Progenitor cell of endocrine pancreas (in vitro differentiated cells): ENCODE measurements around the gene NUBP2. TPM values are rescaled to one million over a fixed set of nuclear protein-coding genes. Genes with fewer than 3 reads are reported as not detected.

Source experiments
- DNase-seq: peaks from one replicate; pipeline ENCODE4 v3.0.0; 2021; ENCODE audit warnings: low spot score; ENCODE audit not compliant: unreplicated experiment
- H3K27ac Mint-ChIP-seq: 2 replicates; pipeline ENCODE4 v1.8.0; 2021; ENCODE audit warnings: mild to moderate bottlenecking, moderate library complexity, mixed read lengths
- H3K27me3 Mint-ChIP-seq: 2 replicates; pipeline ENCODE4 v1.8.0; 2021; ENCODE audit warnings: mixed read lengths
- H3K36me3 Mint-ChIP-seq: 2 replicates; pipeline ENCODE4 v1.8.0; 2022; ENCODE audit warnings: mixed read lengths; ENCODE audit not compliant: insufficient read depth
- H3K4me1 Mint-ChIP-seq: 2 replicates; pipeline ENCODE4 v1.8.0; 2021; ENCODE audit warnings: low read depth, mixed read lengths
- H3K4me3 Mint-ChIP-seq: 2 replicates; pipeline ENCODE4 v1.8.0; 2021; ENCODE audit warnings: low read depth, mild to moderate bottlenecking, moderate library complexity, mixed read lengths
- H3K9me3 Mint-ChIP-seq: 2 replicates; pipeline ENCODE4 v1.8.0; 2021; ENCODE audit warnings: low read depth, mixed read lengths
- CTCF ChIP-seq: fragments of 200-600 bp; sonication (generic); IDR thresholded peaks from one replicate; pipeline ENCODE4 v1.5.0; 2021; ENCODE audit warnings: antibody characterized with exemption, mild to moderate bottlenecking; ENCODE audit not compliant: unreplicated experiment
- total RNA-seq: library from RNA; stranded (reverse); gene quantifications from 2 replicates; pipeline ENCODE4 v1.2.1, GENCODE V29; 2021

The NUBP2 gene
- total RNA-seq, 1 donor from 2014 or later = 65.4 TPM

GRCh38 chr16:1779741-1780676, 2.8 kb upstream of the NUBP2 start:
- Mint-ChIP-seq H3K4me3 (peak overlapping the region; percentile 37), H3K36me3 (peaks cover 1% of the 10 kb centered on the region), H3K4me1 (peaks cover 14% of the 10 kb centered on the region), H3K9me3 (no peaks in the 10 kb centered on the region), H3K27me3 (no peaks in the 10 kb centered on the region), H3K27ac (no peak overlapping the region)
- no peak for DNase-seq
- no peak for TF ChIP-seq CTCF

GRCh38 chr16:1780677-1781072, 2.1 kb upstream of the NUBP2 start:
- Mint-ChIP-seq H3K27me3 (no peaks in the 10 kb centered on the region), H3K36me3 (peaks cover 1% of the 10 kb centered on the region), H3K4me3 (peak overlapping the region; percentile 85), H3K9me3 (no peaks in the 10 kb centered on the region), H3K27ac (no peak overlapping the region), H3K4me1 (peaks cover 14% of the 10 kb centered on the region)
- DNase-seq = no peak
- no peak for TF ChIP-seq CTCF

GRCh38 chr16:1781254-1781653, 1.5 kb upstream of the NUBP2 start:
- H3K9me3 Mint-ChIP-seq = no peaks in the 10 kb centered on the region
- peaks cover 14% of the 10 kb centered on the region for H3K4me1 Mint-ChIP-seq
- TF ChIP-seq CTCF = no peak
- peak overlapping the region; percentile 94 for H3K27ac Mint-ChIP-seq
- peak overlapping the region; percentile 85 for H3K4me3 Mint-ChIP-seq
- no peaks in the 10 kb centered on the region for H3K27me3 Mint-ChIP-seq
- no peak for DNase-seq
- peaks cover 1% of the 10 kb centered on the region for H3K36me3 Mint-ChIP-seq

GRCh38 chr16:1781758-1782407, 877 bp upstream of the NUBP2 start:
- no peak for DNase-seq
- Mint-ChIP-seq H3K36me3 (no peaks in the 10 kb centered on the region), H3K4me1 (peaks cover 14% of the 10 kb centered on the region), H3K4me3 (peak overlapping the region; percentile 85), H3K27me3 (no peaks in the 10 kb centered on the region), H3K27ac (peak overlapping the region; percentile 94), H3K9me3 (no peaks in the 10 kb centered on the region)
- TF ChIP-seq CTCF = peak; percentile 35

DNA sequence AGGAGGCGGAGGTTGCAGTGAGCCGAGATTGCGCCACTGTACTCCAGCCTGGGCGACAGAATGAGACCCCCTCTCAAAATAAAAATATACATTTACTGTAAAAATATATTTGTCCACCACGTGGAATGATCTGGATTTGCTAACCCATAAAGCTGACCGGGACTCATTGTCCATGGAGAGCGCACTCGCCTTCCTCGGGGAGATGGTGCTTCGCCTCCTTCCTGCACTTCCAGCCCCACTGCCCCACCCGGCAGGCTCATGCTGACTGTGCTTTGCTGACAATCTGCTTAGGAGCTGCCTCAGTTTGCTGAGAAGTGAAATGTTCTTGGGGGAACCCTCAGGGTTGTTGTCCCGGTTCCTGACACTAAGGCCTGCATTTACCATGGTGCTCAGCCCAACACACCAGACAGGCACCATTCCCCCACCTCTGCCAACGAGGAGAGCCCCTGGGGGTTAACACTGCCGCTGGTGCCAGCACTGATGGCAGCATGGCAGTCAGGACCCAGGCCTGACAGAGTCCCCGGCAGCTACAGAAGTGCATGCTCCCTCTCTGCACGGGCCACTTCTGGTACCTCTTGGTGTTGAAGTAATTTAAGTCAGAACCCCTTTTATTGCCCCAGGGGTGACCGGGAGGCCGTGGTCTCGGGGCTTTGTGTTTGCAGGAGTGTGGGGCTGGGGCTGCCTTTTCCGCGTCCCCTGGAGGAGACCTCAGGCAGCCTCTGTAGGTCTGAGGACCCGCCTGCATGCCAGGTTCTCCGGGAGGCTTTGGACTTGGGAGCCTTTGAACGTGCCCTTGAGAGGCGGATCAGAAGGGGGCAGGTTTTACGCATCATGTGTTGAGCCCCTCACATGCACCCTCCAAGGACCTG, 2.5 kb downstream of the NUBP2 start:
- peaks cover 4% of the 10 kb centered on the region for H3K36me3 Mint-ChIP-seq
- no peak for TF ChIP-seq CTCF
- H3K27me3 Mint-ChIP-seq = no peaks in the 10 kb centered on the region
- no peak for DNase-seq
- H3K4me1 Mint-ChIP-seq = peaks cover 14% of the 10 kb centered on the region
- peak overlapping the region; percentile 24 for H3K27ac Mint-ChIP-seq
- H3K9me3 Mint-ChIP-seq = no peaks in the 10 kb centered on the region
- peak overlapping the region; percentile 59 for H3K4me3 Mint-ChIP-seq
